HG03280 (cell line): Measurements from ENCODE around the gene AQP4.

Experiments used
- ATAC-seq: cut with Tn5 transposase; IDR thresholded peaks from one replicate; pipeline ENCODE4 v1.9.1; 2021; ENCODE audit warnings: mild to moderate bottlenecking, moderate library complexity; ENCODE audit not compliant: unreplicated experiment

Gene AQP4

GRCh38 chr18:26865557-26865956 lies at the start of gene AQP4:
TSS of gene AQP4 (minus strand) at chr18:26865707. CDS start at chr18:26865689, 18 bp downstream.
- ATAC-seq: no peak

GRCh38 chr18:26911840-26912239 lies 46.3 kb upstream of the AQP4 start:
- no peak for ATAC-seq

- ATAC-seq: no peak
These were observed 44.2 kb upstream of the AQP4 start for GRCh38 chr18:26909599-26910290.

GRCh38 chr18:26908906-26909305 lies 43.4 kb upstream of the AQP4 start:
- ATAC-seq: no peak

- no peak for ATAC-seq
These were observed 36.8 kb upstream of the AQP4 start for GRCh38 chr18:26902291-26902690.

GRCh38 chr18:26901020-26901419 lies 35.5 kb upstream of the AQP4 start:
- no peak for ATAC-seq

GRCh38 chr18:26894426-26894825 lies 28.9 kb upstream of the AQP4 start:
- no peak for ATAC-seq

GRCh38 chr18:26893996-26894395 lies 28.5 kb upstream of the AQP4 start:
- ATAC-seq: no peak

- no peak for ATAC-seq
These were observed 22.8 kb upstream of the AQP4 start for GRCh38 chr18:26888259-26888658.

- no peak for ATAC-seq
These were observed 9.6 kb upstream of the AQP4 start for GRCh38 chr18:26875040-26875654.

GRCh38 chr18:26874283-26874682 lies 8.8 kb upstream of the AQP4 start:
- ATAC-seq: no peak

- peak; percentile 45 for ATAC-seq
These were observed 4.1 kb upstream of the AQP4 start for GRCh38 chr18:26869640-26870039.

- no peak for ATAC-seq
These were observed 3.6 kb upstream of the AQP4 start for GRCh38 chr18:26868968-26869586.

- no peak for ATAC-seq
These were observed 2.0 kb upstream of the AQP4 start for GRCh38 chr18:26867471-26867870.

GRCh38 chr18:26864658-26865057 lies 849 bp downstream of the AQP4 start:
- peak; percentile 49 for ATAC-seq

- peak; percentile 20 for ATAC-seq
These were observed 1.5 kb downstream of the AQP4 start for GRCh38 chr18:26863921-26864497.

- ATAC-seq: no peak
These were observed 2.2 kb downstream of the AQP4 start for GRCh38 chr18:26863122-26863879.

GRCh38 chr18:26862084-26862483 lies 3.4 kb downstream of the AQP4 start:
- ATAC-seq: no peak

- ATAC-seq: no peak
These were observed 11.1 kb downstream of the AQP4 start for GRCh38 chr18:26854292-26854881.

GRCh38 chr18:26853401-26853800 lies 12.1 kb downstream of the AQP4 start:
- no peak for ATAC-seq

GRCh38 chr18:26843760-26844159 lies 21.7 kb downstream of the AQP4 start:
- no peak for ATAC-seq
